Heart left ventricle (tissue), 16 donors: Measurements from ENCODE around the gene MECP2. TPM values are rescaled to one million over a fixed set of nuclear protein-coding genes. Genes with fewer than 3 reads are reported as not detected.

Experiments used
- ATAC-seq, 4 donors: fragments of 200-7000 bp; cut with Tn5 transposase; one replicate each; pipeline ENCODE4 v1.9.1; 2020 to 2022; ENCODE audit warnings: moderate library complexity in 4 of 4, mild to moderate bottlenecking in 3 of 4, moderate number of reproducible peaks in 1 of 4
- DNase-seq, 5 donors: peaks; one replicate each; pipeline ENCODE4 v3.0.0-alpha.2; 2020
- H3K27ac ChIP-seq, 12 donors: fragments of 200-600 bp; sonication (generic) in 4 of 12; one replicate each; pipeline versions ENCODE4 v1.5.0 to v1.8.0; 2016 to 2022; ENCODE audit warnings: mild to moderate bottlenecking in 2 of 12
- H3K27me3 ChIP-seq, 9 donors: fragments of 200-600 bp; sonication (generic) in 2 of 9; one replicate each; pipeline versions ENCODE4 v1.5.1 to v1.8.0; 2016 to 2022; ENCODE audit warnings: mild to moderate bottlenecking in 3 of 9
- H3K36me3 ChIP-seq, 9 donors: fragments of 200-600 bp; sonication (generic) in 2 of 9; one replicate each; pipeline versions ENCODE4 v1.5.0 to v1.8.0; 2018 to 2022; ENCODE audit warnings: mild to moderate bottlenecking in 2 of 9
- H3K4me1 ChIP-seq, 12 donors: fragments of 200-600 bp; sonication (generic) in 4 of 12; one replicate each; pipeline versions ENCODE4 v1.5.0 to v1.8.0; 2016 to 2022; ENCODE audit warnings: mild to moderate bottlenecking in 3 of 12
- H3K4me3 ChIP-seq, 12 donors: fragments of 200-600 bp; sonication (generic) in 4 of 12; one replicate each; pipeline versions ENCODE4 v1.5.0 to v1.8.0; 2017 to 2022; ENCODE audit warnings: mild to moderate bottlenecking in 9 of 12, moderate library complexity in 4 of 12
- H3K9me3 ChIP-seq, 12 donors: fragments of 200-600 bp; sonication (generic) in 4 of 12; one replicate each; pipeline versions ENCODE4 v1.5.0 to v1.8.0; 2016 to 2022; ENCODE audit warnings: mild to moderate bottlenecking in 1 of 12
- CTCF ChIP-seq, 12 donors: fragments of 200-600 bp; sonication (generic) in 4 of 12; IDR thresholded peaks; one replicate each; pipeline versions ENCODE4 v1.5.0 to v1.8.0; 2018 to 2022; ENCODE audit warnings: antibody characterized with exemption in 12 of 12, mild to moderate bottlenecking in 5 of 12
- POLR2A ChIP-seq, 2 donors: fragments of 450-650 bp; IDR thresholded peaks; one replicate each; pipeline ENCODE4 v1.6.1; 2017; ENCODE audit warnings: antibody characterized with exemption in 2 of 2, mild to moderate bottlenecking in 2 of 2, moderate library complexity in 2 of 2
- WGBS, 4 donors: extraction: QIAGEN DNeasy Blood & Tissue Kit in 2 of 4; methylation state at CpG; one replicate each; pipeline versions ENCODE4 v1.1.5 to v1.1.7; 2013 to 2018; 5-methylcytosine and 5-hydroxymethylcytosine counted together
- intact Hi-C, 10 donors: fragments of 100-400 bp; cut with DNase I; formaldehyde crosslinking; loops; one replicate each; pipeline versions ENCODE4 v1.11.1 to v1.14.2; 2022
- polyA plus RNA-seq, 2 donors: library from polyadenylated mRNA; stranded (reverse); fragments of 200-250 nt; gene quantifications; one replicate each; pipeline ENCODE4 v1.2.3, GENCODE V29; 2013
- total RNA-seq, 9 donors: library from RNA; depleted of rRNA in 2 of 9; stranded (reverse); fragments of >200 nt in 2 of 9; fragmentation: NEBNext Ultra II Directional in 3 of 9; extraction: Animal tissue kit (Norgen Biotek cat#: 25700) in 3 of 9; gene quantifications; one replicate each; pipeline versions ENCODE4 v1.1.0 to v1.2.4, GENCODE V29; 2016 to 2023
- donor health status: ischemic (EF 13 %, LVEDD 7.1; RV severe dilation, severe dysfunction).
- donor health status: healthy with polysubstance abuse.
- donor health status: DM: no; HTN: yes; CAD: no.
- donor health status: DM: no; HTN: no; CAD: no.
- donor health status: ischemic (EF 25% LVEDD 6.9; RV normal size, moderate dysfunction).
- donor health status: ischemic (EF 25% LVEDD 5.7; RV mildly dilated, moderate dysfunction).
- donor health status: healthy.
- donor health status: DM: yes; HTN: yes; CAD: no.
- donor health status: ischemic (EF 35%, LVEDD 5.7; RV mildly dilated, moderate dysfunction).
- donor health status: nonischemic (EF 11% LVEDD 7.7; RV severe dilation, severe dysfunction).
- donor health status: DM: yes; HTN: yes; CAD: no.
- donor health status: PGD.
- donor health status: ischemic (EF 29% LVEDD 5.4; RV normal size, mild dysfunction).
- donor health status: nonischemic (EF 23%, LVEDD 6.1; RV moderate dilation, normal function).

Gene MECP2
- total and polyA plus RNA-seq, 11 donors: 22.7 to 83.3 (median 33.6) TPM

GRCh38 chrX:154037754-154038153 is 59.8 kb downstream of the MECP2 start:
- Histone ChIP-seq H3K27ac (no peak overlapping the region), H3K4me3 (no peak overlapping the region), H3K9me3 (no peaks in the 10 kb centered on the region), H3K4me1 (peaks cover 0 to 36% (median 24%) of the 10 kb centered on the region in 12 donors), H3K36me3 (peaks cover 0 to 4% (median 0%) of the 10 kb centered on the region in 9 donors), H3K27me3 (peaks cover 0 to 26% (median 0%) of the 10 kb centered on the region in 9 donors)
- ATAC-seq (no peak), DNase-seq (no peak)
- WGBS, 4 donors: 65 to 72% (median 67%) methylated on average over 5 of the region's 5 CpGs
- intact Hi-C loops: no loop called here
- TF ChIP-seq CTCF (IDR thresholded peaks at IDR 0.05) (no peak), POLR2A (IDR thresholded peaks at IDR 0.05) (no peak)

GRCh38 chrX:154036513-154036912 is 61.0 kb downstream of the MECP2 start:
- Histone ChIP-seq H3K4me3 (no peak overlapping the region), H3K36me3 (peaks cover 0 to 16% (median 4%) of the 10 kb centered on the region in 9 donors), H3K4me1 (peaks cover 0 to 34% (median 15%) of the 10 kb centered on the region in 12 donors), H3K9me3 (no peaks in the 10 kb centered on the region), H3K27me3 (peaks cover 0 to 27% (median 0%) of the 10 kb centered on the region in 9 donors), H3K27ac (no peak overlapping the region)
- ATAC-seq: no peak
- intact Hi-C loops: no loop called here
- DNase-seq: no peak
- 85 to 95% (median 89%) methylated on average over 8 of the region's 8 CpGs for WGBS, 4 donors
- no peak for TF ChIP-seq CTCF (IDR thresholded peaks at IDR 0.05)
- TF ChIP-seq POLR2A (IDR thresholded peaks at IDR 0.05): no peak

GRCh38 chrX:154033848-154034247 is 63.7 kb downstream of the MECP2 start:
- intact Hi-C loops: no loop called here
- H3K4me3 ChIP-seq: no peak overlapping the region
- peaks cover 0 to 18% (median 0%) of the 10 kb centered on the region in 9 donors for H3K27me3 ChIP-seq
- WGBS, 4 donors: 72 to 99% (median 88%) methylated on average over 2 of the region's 2 CpGs
- no peaks in the 10 kb centered on the region for H3K9me3 ChIP-seq
- DNase-seq: no peak
- H3K36me3 ChIP-seq: peaks cover 0 to 37% (median 25%) of the 10 kb centered on the region in 9 donors
- peak in 1 of 4 donors; percentile 7 for ATAC-seq
- peaks cover 0 to 21% (median 0%) of the 10 kb centered on the region in 12 donors for H3K4me1 ChIP-seq
- TF ChIP-seq CTCF (IDR thresholded peaks at IDR 0.05) (no peak), POLR2A (IDR thresholded peaks at IDR 0.05) (no peak)
- no peak overlapping the region for H3K27ac ChIP-seq

- no peak overlapping the region for H3K4me3 ChIP-seq
- H3K4me1 ChIP-seq: peaks cover 0 to 24% (median 0%) of the 10 kb centered on the region in 12 donors
- no peak for DNase-seq
- peaks cover 0 to 45% (median 25%) of the 10 kb centered on the region in 9 donors for H3K36me3 ChIP-seq
- H3K9me3 ChIP-seq: no peaks in the 10 kb centered on the region
- no peak for ATAC-seq
- WGBS, 4 donors: 53 to 68% (median 61%) methylated on average over 4 to 9 of the region's 9 CpGs
- H3K27ac ChIP-seq: no peak overlapping the region
- intact Hi-C loops: no loop called here
- peaks cover 0 to 23% (median 0%) of the 10 kb centered on the region in 9 donors for H3K27me3 ChIP-seq
- TF ChIP-seq CTCF (IDR thresholded peaks at IDR 0.05): no peak
- TF ChIP-seq POLR2A (IDR thresholded peaks at IDR 0.05): no peak
Measured at GRCh38 chrX:154032653-154033052, 64.9 kb downstream of the MECP2 start.
